ENCODE results near the gene IL20RA.
A peak's percentile ranks its signal among the peaks of the same experiment; 100 is the strongest.

The IL20RA gene

DNA sequence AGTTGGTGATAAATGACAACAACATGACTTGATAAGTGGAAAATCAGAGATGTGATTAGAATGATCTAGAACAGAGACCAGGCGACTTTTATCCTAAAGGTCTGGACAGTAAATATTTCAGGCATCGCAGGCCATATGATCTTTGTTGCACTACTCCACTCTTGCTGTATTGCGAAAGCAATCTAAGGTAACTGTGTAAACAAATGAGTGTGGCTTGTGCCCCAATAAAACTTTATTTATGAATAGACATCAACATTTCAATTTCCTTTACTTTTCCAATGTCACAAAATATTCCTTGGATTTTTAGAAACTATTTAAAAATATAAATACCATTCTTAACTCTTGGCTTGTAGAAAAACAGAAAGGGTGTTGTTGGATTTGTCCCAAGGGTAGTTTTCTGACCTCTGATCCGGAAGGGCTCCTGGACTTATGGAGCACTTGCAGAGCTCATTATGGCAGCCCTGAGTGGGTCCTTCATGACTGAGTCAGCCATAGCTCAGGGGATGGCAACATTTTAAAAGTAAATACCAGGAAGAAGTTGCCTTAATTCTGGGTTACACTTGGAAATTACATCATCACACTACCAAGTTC is 34.5 kb downstream of the IL20RA start:
- TF ChIP-seq, protein P1, sequence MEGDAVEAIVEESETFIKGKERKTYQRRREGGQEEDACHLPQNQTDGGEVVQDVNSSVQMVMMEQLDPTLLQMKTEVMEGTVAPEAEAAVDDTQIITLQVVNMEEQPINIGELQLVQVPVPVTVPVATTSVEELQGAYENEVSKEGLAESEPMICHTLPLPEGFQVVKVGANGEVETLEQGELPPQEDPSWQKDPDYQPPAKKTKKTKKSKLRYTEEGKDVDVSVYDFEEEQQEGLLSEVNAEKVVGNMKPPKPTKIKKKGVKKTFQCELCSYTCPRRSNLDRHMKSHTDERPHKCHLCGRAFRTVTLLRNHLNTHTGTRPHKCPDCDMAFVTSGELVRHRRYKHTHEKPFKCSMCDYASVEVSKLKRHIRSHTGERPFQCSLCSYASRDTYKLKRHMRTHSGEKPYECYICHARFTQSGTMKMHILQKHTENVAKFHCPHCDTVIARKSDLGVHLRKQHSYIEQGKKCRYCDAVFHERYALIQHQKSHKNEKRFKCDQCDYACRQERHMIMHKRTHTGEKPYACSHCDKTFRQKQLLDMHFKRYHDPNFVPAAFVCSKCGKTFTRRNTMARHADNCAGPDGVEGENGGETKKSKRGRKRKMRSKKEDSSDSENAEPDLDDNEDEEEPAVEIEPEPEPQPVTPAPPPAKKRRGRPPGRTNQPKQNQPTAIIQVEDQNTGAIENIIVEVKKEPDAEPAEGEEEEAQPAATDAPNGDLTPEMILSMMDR (IDR thresholded peaks at IDR 0.05; ENCODE audit: insufficient read depth, low read depth, low read length, missing control alignments): no peak
- DNase-seq (ENCODE audit: low read depth): peak; percentile 38

GRCh38 chr6:137008204-137008603 is 36.6 kb downstream of the IL20RA start:
- no peak overlapping the region for H3K4me3 ChIP-seq (ENCODE audit: low read length)
- TF ChIP-seq, protein P1 (IDR thresholded peaks at IDR 0.05; ENCODE audit: insufficient read depth, low read depth, low read length, missing control alignments): no peak
- no peak for DNase-seq (ENCODE audit: low read depth)

More for the DNA sequence above, 34.5 kb downstream of the IL20RA start:
- no peak overlapping the region for H3K4me3 ChIP-seq (ENCODE audit: low read length)

- TF ChIP-seq, protein P1 (IDR thresholded peaks at IDR 0.05; ENCODE audit: insufficient read depth, low read depth, low read length, missing control alignments): no peak
- no peak overlapping the region for H3K4me3 ChIP-seq (ENCODE audit: low read length)
- DNase-seq (ENCODE audit: low read depth): no peak
These were observed 38.7 kb downstream of the IL20RA start for GRCh38 chr6:137006056-137006455.

DNA sequence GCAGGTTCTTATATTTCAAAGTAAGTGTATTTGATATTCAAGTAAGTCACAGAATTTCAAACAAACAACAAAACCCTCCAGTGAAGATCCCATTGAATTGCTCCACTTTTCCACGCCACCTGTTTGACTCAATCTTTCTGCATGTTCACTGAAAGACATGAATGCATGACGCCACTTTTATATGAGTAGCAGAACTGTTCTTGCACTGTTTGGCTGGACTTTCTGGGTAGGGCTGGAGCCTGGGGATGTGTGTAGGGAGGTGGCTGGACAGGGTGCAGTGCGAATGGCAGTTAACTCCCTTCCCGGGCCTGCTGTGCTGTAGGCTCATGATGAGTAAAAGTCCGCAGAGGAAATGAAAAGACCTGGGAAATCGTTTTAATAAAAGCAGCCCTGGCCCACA is 39.7 kb downstream of the IL20RA start:
- H3K4me3 ChIP-seq (ENCODE audit: low read length): no peak overlapping the region
- TF ChIP-seq, protein P1 (IDR thresholded peaks at IDR 0.05; ENCODE audit: insufficient read depth, low read depth, low read length, missing control alignments): no peak
- peak; percentile 17 for DNase-seq (ENCODE audit: low read depth)

DNA sequence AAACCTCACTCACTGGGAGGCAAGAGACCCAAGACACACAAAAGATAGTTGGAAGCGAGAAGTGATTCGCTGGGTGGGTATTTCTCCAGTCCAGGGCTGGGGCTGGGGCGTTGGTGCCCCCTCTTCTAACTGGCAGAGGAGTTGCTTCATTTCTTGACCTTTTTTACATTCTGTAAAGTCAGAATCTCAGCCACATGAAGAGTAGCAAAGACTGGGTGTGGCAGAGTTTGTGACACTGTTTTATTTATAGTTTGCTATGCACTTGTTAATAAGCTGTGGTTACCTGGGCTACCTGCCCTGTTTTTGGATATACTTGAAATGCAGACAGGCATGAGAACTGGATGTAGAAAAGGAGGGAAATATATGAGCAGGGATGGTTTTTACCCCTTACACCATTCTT is 42.3 kb downstream of the IL20RA start:
- DNase-seq (ENCODE audit: low read depth): no peak
- TF ChIP-seq, protein P1 (IDR thresholded peaks at IDR 0.05; ENCODE audit: insufficient read depth, low read depth, low read length, missing control alignments): no peak
- no peak overlapping the region for H3K4me3 ChIP-seq (ENCODE audit: low read length)

DNA sequence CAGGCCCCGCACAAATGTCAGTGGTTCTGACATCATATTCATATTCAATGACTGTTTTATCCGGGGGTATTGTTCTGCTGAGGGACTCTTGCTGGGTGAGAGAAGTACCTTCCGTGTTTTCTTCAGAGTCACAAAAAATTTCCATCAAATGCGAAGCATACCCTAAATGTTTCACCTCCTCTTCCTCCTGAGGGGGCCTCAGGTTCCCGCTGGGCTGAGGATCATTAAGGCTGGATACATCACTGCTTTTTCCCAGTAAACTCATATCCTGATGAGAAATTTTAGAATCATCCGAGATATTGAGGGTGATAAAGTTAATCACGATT is 42.8 kb downstream of the IL20RA start:
- TF ChIP-seq, protein P1 (IDR thresholded peaks at IDR 0.05; ENCODE audit: insufficient read depth, low read depth, low read length, missing control alignments): no peak
- DNase-seq (ENCODE audit: low read depth): no peak
- no peak overlapping the region for H3K4me3 ChIP-seq (ENCODE audit: low read length)

- DNase-seq (ENCODE audit: low read depth): peak; percentile 83
- TF ChIP-seq, protein P1 (IDR thresholded peaks at IDR 0.05; ENCODE audit: insufficient read depth, low read depth, low read length, missing control alignments): no peak
These were observed 43.3 kb downstream of the IL20RA start for GRCh38 chr6:137001299-137001976.

More at GRCh38 chr6:137001299-137001976, 43.3 kb downstream of the IL20RA start:
- no peak overlapping the region for H3K4me3 ChIP-seq (ENCODE audit: low read length)

All from epithelial cell of esophagus (primary cell).